Loucy (cell line): ENCODE measurements around the gene IFITM10.

Source experiments
- H2AFZ ChIP-seq: fragments of 200-600 bp; sonication (generic); 2 replicates; pipeline ENCODE4 v1.6.0; 2016; ENCODE audit warnings: antibody characterized with exemption, mild to moderate bottlenecking, low read length, moderate library complexity
- H3F3A ChIP-seq: fragments of 200-600 bp; 2 replicates; pipeline ENCODE4 v1.6.0; 2016; ENCODE audit warnings: antibody characterized with exemption, low read depth, mild to moderate bottlenecking
- H3K27me3 ChIP-seq: fragments of 200-600 bp; sonication (generic); 2 replicates; pipeline ENCODE4 v1.6.1; 2014; ENCODE audit warnings: low read length, mild to moderate bottlenecking; ENCODE audit not compliant: insufficient read depth, poor library complexity, severe bottlenecking
- H3K36me3 ChIP-seq: fragments of 200-600 bp; sonication (generic); 2 replicates; pipeline ENCODE4 v1.6.1; 2016; ENCODE audit warnings: low read length; ENCODE audit not compliant: insufficient read depth
- H3K4me1 ChIP-seq: fragments of 200-600 bp; sonication (generic); 2 replicates; pipeline ENCODE4 v1.5.1; 2014; ENCODE audit warnings: low read length, mild to moderate bottlenecking; ENCODE audit not compliant: insufficient read depth, poor library complexity, severe bottlenecking
- H3K4me2 ChIP-seq: fragments of 200-600 bp; sonication (generic); 2 replicates; pipeline ENCODE4 v1.6.0; 2014; ENCODE audit warnings: antibody characterized with exemption, low read length, low read depth, mild to moderate bottlenecking; ENCODE audit not compliant: poor library complexity, severe bottlenecking
- H3K4me3 ChIP-seq: fragments of 200-600 bp; sonication (generic); 2 replicates; pipeline ENCODE4 v1.5.1; 2014; ENCODE audit warnings: low read length, mild to moderate bottlenecking, mixed read lengths; ENCODE audit not compliant: poor library complexity, severe bottlenecking
- H3K79me2 ChIP-seq: fragments of 200-600 bp; sonication (generic); 2 replicates; pipeline ENCODE4 v1.6.1; 2014; ENCODE audit warnings: low read length; ENCODE audit not compliant: insufficient read depth
- H3K9ac ChIP-seq: fragments of 200-600 bp; sonication (generic); 2 replicates; pipeline ENCODE4 v1.6.0; 2014; ENCODE audit warnings: mild to moderate bottlenecking, low read depth, low read length, moderate library complexity; ENCODE audit not compliant: poor library complexity, severe bottlenecking
- H3K9me2 ChIP-seq: fragments of 200-600 bp; sonication (generic); replicated peaks from 2 replicates; pipeline ENCODE4 v1.6.1; 2016; ENCODE audit warnings: low read depth, low read length, mixed read lengths
- H3K9me3 ChIP-seq: fragments of 200-600 bp; sonication (generic); 2 replicates; pipeline ENCODE4 v1.6.1; 2014; ENCODE audit warnings: mild to moderate bottlenecking, antibody characterized with exemption, low read length, low read depth; ENCODE audit not compliant: insufficient read depth
- H4K20me1 ChIP-seq: fragments of 200-600 bp; sonication (generic); 2 replicates; pipeline ENCODE4 v1.6.0; 2014; ENCODE audit warnings: antibody characterized with exemption, low read length, mild to moderate bottlenecking; ENCODE audit not compliant: insufficient read depth, poor library complexity, severe bottlenecking
- EZH2phosphoT487 ChIP-seq: fragments of 200-600 bp; IDR thresholded peaks from 2 replicates; pipeline ENCODE4 v1.6.1; 2018; ENCODE audit warnings: antibody characterized with exemption, mild to moderate bottlenecking, moderate library complexity, borderline replicate concordance
- TF ChIP-seq, protein P1 (sequence below): fragments of 200-600 bp; sonication (generic); conservative IDR thresholded peaks from 2 replicates; pipeline ENCODE4 v1.5.1; 2014; ENCODE audit warnings: mild to moderate bottlenecking, antibody characterized with exemption, low read length

Gene IFITM10

DNA sequence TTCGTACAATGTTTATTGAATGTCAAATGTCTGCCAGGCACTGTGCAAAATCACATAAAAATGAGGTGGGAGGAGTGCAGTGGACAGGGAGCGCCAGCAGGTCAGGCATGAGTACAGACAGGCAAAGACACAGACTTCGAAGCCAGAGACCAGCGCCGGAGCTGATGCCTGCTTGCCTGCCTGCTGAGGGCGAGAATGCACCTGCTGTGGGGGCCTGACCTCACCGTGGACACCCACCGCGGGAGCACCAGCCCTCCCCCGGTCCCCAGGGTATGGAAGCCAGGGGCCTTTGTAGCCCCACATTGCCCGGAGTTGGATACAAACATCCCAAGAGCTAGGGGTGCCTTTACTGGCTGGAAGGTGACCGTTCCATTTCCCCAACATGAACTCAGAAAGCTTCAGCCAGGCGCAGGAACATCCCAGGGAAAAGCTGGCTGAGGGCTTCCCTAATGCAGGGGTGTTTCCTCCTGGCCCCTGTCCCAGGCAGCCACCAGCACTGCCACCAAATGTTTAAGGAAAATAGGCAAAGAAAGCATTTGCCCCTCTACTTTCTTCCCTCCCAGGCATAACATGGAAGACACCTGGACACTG lies 17.9 kb downstream of the IFITM10 start:
- H3K9ac ChIP-seq: no peak overlapping the region
- no peaks in the 10 kb centered on the region for H3K27me3 ChIP-seq
- H4K20me1 ChIP-seq: no peaks in the 10 kb centered on the region
- H3K4me3 ChIP-seq: no peak overlapping the region
- no peaks in the 10 kb centered on the region for H3K36me3 ChIP-seq
- peaks cover 63% of the 10 kb centered on the region for H3K4me1 ChIP-seq
- peaks cover 6% of the 10 kb centered on the region; the same call in 1 of the 2 replicates for H3K9me3 ChIP-seq
- no peaks in the 10 kb centered on the region for H3F3A ChIP-seq
- no peak for TF ChIP-seq EZH2phosphoT487
- TF ChIP-seq, protein P1, sequence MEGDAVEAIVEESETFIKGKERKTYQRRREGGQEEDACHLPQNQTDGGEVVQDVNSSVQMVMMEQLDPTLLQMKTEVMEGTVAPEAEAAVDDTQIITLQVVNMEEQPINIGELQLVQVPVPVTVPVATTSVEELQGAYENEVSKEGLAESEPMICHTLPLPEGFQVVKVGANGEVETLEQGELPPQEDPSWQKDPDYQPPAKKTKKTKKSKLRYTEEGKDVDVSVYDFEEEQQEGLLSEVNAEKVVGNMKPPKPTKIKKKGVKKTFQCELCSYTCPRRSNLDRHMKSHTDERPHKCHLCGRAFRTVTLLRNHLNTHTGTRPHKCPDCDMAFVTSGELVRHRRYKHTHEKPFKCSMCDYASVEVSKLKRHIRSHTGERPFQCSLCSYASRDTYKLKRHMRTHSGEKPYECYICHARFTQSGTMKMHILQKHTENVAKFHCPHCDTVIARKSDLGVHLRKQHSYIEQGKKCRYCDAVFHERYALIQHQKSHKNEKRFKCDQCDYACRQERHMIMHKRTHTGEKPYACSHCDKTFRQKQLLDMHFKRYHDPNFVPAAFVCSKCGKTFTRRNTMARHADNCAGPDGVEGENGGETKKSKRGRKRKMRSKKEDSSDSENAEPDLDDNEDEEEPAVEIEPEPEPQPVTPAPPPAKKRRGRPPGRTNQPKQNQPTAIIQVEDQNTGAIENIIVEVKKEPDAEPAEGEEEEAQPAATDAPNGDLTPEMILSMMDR: no peak
- no peaks in the 10 kb centered on the region for H3K79me2 ChIP-seq
- H3K4me2 ChIP-seq: no peak overlapping the region
- no peak overlapping the region for H2AFZ ChIP-seq
- no peaks in the 10 kb centered on the region for H3K9me2 ChIP-seq

DNA sequence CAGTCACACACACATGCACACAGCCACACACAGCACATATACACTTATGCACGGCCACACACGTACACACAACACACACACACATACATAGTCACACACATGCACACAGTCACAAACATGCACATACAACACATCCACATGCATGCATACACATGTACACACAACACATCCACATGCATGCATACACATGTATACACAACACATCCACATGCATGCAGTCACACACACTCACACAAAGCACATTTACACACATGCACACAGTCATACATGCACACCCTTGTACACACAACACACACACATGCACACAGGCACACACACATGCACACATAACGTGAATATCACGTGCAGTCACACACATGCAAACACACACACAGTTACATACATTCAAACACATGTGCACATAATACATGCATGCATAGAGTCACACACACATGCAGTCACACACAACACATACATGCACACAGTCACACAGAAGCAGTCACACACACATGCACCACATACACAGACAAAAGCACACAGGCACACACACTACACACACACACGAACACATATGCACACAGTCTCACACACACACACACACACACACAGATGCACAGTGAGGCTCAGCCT lies 18.8 kb downstream of the IFITM10 start:
- Histone ChIP-seq H3K9me3 (peaks cover 5% of the 10 kb centered on the region; the same call in 1 of the 2 replicates), H3K27me3 (no peaks in the 10 kb centered on the region), H3K9ac (peak overlapping the region; percentile 31), H4K20me1 (no peaks in the 10 kb centered on the region), H3K4me2 (no peak overlapping the region), H3K36me3 (no peaks in the 10 kb centered on the region), H3K4me3 (no peak overlapping the region), H3F3A (no peaks in the 10 kb centered on the region), H2AFZ (no peak overlapping the region), H3K4me1 (peaks cover 68% of the 10 kb centered on the region), H3K9me2 (no peaks in the 10 kb centered on the region), H3K79me2 (no peaks in the 10 kb centered on the region)
- TF ChIP-seq EZH2phosphoT487: no peak
- TF ChIP-seq, protein P1: no peak

DNA sequence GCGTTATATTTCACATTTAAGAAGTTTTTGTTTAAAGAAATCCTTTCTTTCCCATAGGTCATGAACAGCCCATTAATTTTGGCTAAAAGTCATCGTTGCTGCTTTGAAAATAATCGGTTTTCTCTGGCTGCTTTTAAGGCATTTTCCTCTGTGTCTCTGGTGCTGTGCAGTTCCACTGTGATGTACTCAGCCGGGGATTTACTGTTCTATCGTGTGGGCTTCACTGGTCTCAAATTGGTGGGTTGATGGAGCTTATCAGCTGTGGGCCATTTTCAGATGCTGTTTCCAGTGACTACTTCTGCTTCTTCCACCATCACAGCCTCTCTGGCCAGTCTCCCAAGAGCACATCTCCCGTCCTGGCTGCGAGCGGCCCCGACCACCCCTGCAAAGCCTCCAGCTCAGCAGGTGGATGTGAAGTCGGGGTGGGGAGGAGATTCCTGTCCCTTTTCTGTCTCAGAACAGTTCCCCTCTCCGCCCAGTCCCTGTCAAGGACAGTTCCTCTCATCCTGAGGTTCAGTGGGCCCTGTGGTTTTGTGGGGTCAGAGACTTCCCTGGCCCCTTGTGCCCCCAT lies 20.3 kb downstream of the IFITM10 start:
- no peaks in the 10 kb centered on the region for H4K20me1 ChIP-seq
- H3K4me2 ChIP-seq: no peak overlapping the region
- H3K9me2 ChIP-seq: no peaks in the 10 kb centered on the region
- no peak overlapping the region for H3K4me3 ChIP-seq
- no peaks in the 10 kb centered on the region for H3F3A ChIP-seq
- H2AFZ ChIP-seq: no peak overlapping the region
- H3K9me3 ChIP-seq: no peaks in the 10 kb centered on the region
- TF ChIP-seq, protein P1: no peak
- no peak for TF ChIP-seq EZH2phosphoT487
- peak overlapping the region; percentile 11 for H3K9ac ChIP-seq
- H3K36me3 ChIP-seq: no peaks in the 10 kb centered on the region
- no peaks in the 10 kb centered on the region for H3K27me3 ChIP-seq
- H3K4me1 ChIP-seq: peaks cover 68% of the 10 kb centered on the region
- H3K79me2 ChIP-seq: no peaks in the 10 kb centered on the region
